Mucosa of descending colon (tissue), 3 donors: ENCODE data around the gene BMPR1A. TPM values are rescaled to one million over a fixed set of nuclear protein-coding genes. Genes with fewer than 3 reads are reported as not detected.
A peak's percentile ranks its signal among the peaks of the same experiment; 100 is the strongest.

Source experiments
- ATAC-seq: fragments of 200-7000 bp; cut with Tn5 transposase; one replicate; pipeline ENCODE4 v1.9.1; 2020; ENCODE audit warnings: mild to moderate bottlenecking, moderate library complexity
- DNase-seq, 3 donors: peaks; one replicate each; pipeline ENCODE4 v3.0.0-alpha.2; 2020
- H3K36me3 ChIP-seq: fragments of 200-600 bp; one replicate; pipeline ENCODE4 v1.8.0; 2021; ENCODE audit warnings: low read depth, mild to moderate bottlenecking
- H3K4me1 ChIP-seq: fragments of 200-600 bp; one replicate; pipeline ENCODE4 v1.8.0; 2021; ENCODE audit warnings: low read depth, mild to moderate bottlenecking
- H3K4me3 ChIP-seq: fragments of 200-600 bp; one replicate; pipeline ENCODE4 v1.8.0; 2021; ENCODE audit warnings: mild to moderate bottlenecking
- H3K9me3 ChIP-seq: fragments of 200-600 bp; one replicate; pipeline ENCODE4 v1.8.0; 2021; ENCODE audit warnings: mild to moderate bottlenecking
- CTCF ChIP-seq: fragments of 200-600 bp; IDR thresholded peaks from one replicate; pipeline ENCODE4 v1.8.0; 2022; ENCODE audit warnings: antibody characterized with exemption, mild to moderate bottlenecking
- intact Hi-C, 2 donors: fragments of 100-400 bp; cut with DNase I in 1 of 2; cut with micrococcal nuclease in 1 of 2; formaldehyde crosslinking; loops; one replicate each; pipeline versions ENCODE4 v1.11.0 to v1.11.1; 2022; cut with DNase I, micrococcal nuclease
- total RNA-seq, 3 donors: library from RNA; stranded (reverse); fragmentation: NEBNext Ultra II Directional in 2 of 3; extraction: Animal tissue kit (Norgen Biotek cat#: 25700) in 2 of 3; gene quantifications; one replicate each; pipeline versions ENCODE4 v1.2.1 to v1.2.4, GENCODE V29; 2021 to 2023
- donor health status: DM: no; HTN: no; CAD: no; lungs with moderate emphysema.
- donor health status: DM: no; HTN: no; CAD: no.
- donor health status: DM: no; HTN: yes; CAD: no.

Gene BMPR1A
- total RNA-seq, 3 donors from 2014 or later = 44.4 to 126 (median 45.3) TPM

GRCh38 chr10:86940677-86941076 is 184.3 kb downstream of the BMPR1A start:
- Histone ChIP-seq H3K9me3 (no peaks in the 10 kb centered on the region), H3K4me1 (peaks cover 11% of the 10 kb centered on the region), H3K4me3 (no peak overlapping the region), H3K36me3 (no peaks in the 10 kb centered on the region)
- intact Hi-C loops = no loop called here
- DNase-seq (no peak), ATAC-seq (no peak)
- TF ChIP-seq CTCF = no peak

DNA sequence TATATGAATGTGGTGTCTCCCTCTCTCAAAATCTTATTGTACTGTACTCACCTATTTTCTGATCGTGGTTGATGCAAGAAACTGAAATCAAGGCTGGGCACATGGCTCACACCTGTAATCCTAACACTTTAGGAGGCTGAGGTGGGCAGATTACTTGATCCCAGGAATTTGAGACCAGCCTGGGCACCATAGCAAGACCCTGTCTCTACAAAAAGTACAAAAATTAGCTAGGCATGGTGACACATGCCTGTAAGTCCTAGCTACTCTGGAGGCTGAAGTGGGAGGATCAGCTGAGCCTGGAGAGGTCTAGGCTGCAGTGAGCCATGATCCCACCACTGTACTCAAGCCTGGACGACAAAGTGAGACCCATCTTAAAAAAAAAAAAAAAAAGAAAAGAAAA is 185.0 kb downstream of the BMPR1A start:
- ATAC-seq (no peak), DNase-seq (no peak)
- Histone ChIP-seq H3K9me3 (no peaks in the 10 kb centered on the region), H3K4me1 (peaks cover 11% of the 10 kb centered on the region), H3K36me3 (no peaks in the 10 kb centered on the region), H3K4me3 (no peak overlapping the region)
- intact Hi-C loops = no loop called here
- no peak for TF ChIP-seq CTCF

DNA sequence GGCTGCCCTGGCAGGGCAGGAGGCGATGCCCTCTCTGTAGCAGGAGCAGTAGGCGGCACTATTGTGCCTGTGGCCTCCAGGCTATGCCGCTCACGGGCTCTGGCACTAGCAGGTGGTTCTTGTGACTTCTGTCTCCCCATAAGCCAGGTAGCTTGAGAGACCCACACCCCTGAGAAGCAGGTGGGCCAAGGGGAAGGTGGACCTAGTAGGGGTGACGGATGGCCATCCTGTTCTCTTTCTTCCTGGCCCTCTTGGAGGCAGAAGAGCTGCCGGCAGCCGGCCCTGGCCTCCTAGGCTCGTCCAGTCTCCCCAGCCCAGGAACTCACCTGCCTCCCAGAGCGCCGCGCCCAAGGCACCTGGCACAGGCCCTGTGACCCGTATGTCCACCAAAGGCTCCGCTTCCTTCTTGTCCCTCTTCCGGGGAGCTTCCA is 185.6 kb downstream of the BMPR1A start:
- H3K4me3 ChIP-seq = no peak overlapping the region
- no peaks in the 10 kb centered on the region for H3K9me3 ChIP-seq
- peak in 1 of 3 donors; percentile 52 for DNase-seq
- peak; percentile 34 for ATAC-seq
- TF ChIP-seq CTCF = no peak
- peaks cover 11% of the 10 kb centered on the region for H3K4me1 ChIP-seq
- intact Hi-C loops = no loop called here
- H3K36me3 ChIP-seq = no peaks in the 10 kb centered on the region

DNA sequence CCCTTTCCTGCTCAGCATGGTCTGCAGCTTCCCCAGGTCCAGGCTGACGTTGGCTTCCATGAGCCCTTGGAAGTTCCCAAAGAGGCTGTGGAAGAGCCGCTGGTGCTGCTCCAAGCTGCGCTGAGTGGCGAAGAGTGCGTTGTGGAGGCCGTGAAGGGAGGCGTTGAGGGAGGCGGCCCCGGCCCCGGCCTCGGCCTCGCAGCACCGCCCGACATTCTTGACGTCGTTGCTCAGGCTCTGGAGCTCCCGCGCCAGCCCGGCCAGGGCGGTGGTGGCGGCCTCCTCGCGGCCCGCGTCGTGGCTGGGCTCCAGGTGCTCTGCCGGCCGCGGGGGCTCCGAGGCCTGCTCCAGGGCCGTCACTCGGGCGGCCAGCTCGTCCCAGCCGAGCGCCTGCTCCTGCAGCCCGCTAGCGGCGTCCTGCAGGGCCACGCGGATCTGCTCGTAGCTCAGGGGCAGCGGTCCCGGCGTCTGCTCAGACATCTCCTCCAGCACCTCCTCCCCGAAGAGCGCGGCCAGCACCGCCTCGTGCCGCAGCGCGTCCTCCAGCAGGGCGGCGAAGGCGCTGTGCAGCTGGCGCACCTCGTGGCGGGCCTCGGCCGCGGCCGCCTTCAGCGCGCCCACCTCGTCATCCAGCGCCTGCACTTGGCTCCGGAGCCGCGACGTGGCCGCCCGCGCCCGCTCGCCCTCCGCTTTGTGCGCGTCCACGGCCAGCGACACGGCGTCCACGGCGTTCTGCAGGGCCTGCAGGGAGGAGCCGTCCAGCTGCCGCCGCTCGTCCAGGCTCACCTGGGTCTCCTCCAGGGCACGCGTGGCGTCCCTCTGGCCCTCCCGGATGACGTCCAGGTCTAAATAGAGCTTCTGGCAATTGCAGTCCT is 186.3 kb downstream of the BMPR1A start:
- intact Hi-C loops = no loop called here
- DNase-seq (peak in 1 of 3 donors; percentile 52), ATAC-seq (peak; percentile 11)
- H3K4me3 ChIP-seq = no peak overlapping the region
- peaks cover 11% of the 10 kb centered on the region for H3K4me1 ChIP-seq
- TF ChIP-seq CTCF = no peak
- H3K36me3 ChIP-seq = no peaks in the 10 kb centered on the region
- no peaks in the 10 kb centered on the region for H3K9me3 ChIP-seq

GRCh38 chr10:86943316-86944030 is 187.1 kb downstream of the BMPR1A start:
- H3K36me3 ChIP-seq = no peaks in the 10 kb centered on the region
- DNase-seq (no peak), ATAC-seq (no peak)
- intact Hi-C loops = no loop called here
- TF ChIP-seq CTCF = no peak
- H3K9me3 ChIP-seq = no peaks in the 10 kb centered on the region
- no peak overlapping the region for H3K4me3 ChIP-seq
- peaks cover 11% of the 10 kb centered on the region for H3K4me1 ChIP-seq
